GM19193 (cell line): Measurements from ENCODE around the gene ANO4.

ENCODE experiments used
- POLR2A ChIP-seq: IDR thresholded peaks from 4 replicates; pipeline ENCODE4 v1.6.1; 2011; ENCODE audit not compliant: insufficient read depth, insufficient read length; ENCODE audit errors: extremely low read depth

Gene ANO4

GRCh38 chr12:100896192-100896591 is 101.6 kb downstream of the ANO4 start:
- no peak for TF ChIP-seq POLR2A

- no peak for TF ChIP-seq POLR2A
These were observed 102.7 kb downstream of the ANO4 start for GRCh38 chr12:100897240-100897639.

GRCh38 chr12:100899301-100899700 is 104.7 kb downstream of the ANO4 start:
- TF ChIP-seq POLR2A, result no peak

- TF ChIP-seq POLR2A, result no peak
These were observed 106.2 kb downstream of the ANO4 start for GRCh38 chr12:100900808-100901207.

- no peak for TF ChIP-seq POLR2A
These were observed 106.7 kb downstream of the ANO4 start for GRCh38 chr12:100901266-100901665.

GRCh38 chr12:100904270-100904669 is 109.7 kb downstream of the ANO4 start:
- no peak for TF ChIP-seq POLR2A

GRCh38 chr12:100908501-100908900 is 113.9 kb downstream of the ANO4 start:
- no peak for TF ChIP-seq POLR2A

GRCh38 chr12:100913872-100914592 is 119.5 kb downstream of the ANO4 start:
- no peak for TF ChIP-seq POLR2A

- TF ChIP-seq POLR2A, result no peak
These were observed 124.5 kb downstream of the ANO4 start for GRCh38 chr12:100919116-100919515.

GRCh38 chr12:100920493-100920892 is 125.9 kb downstream of the ANO4 start:
- TF ChIP-seq POLR2A, result no peak

- no peak for TF ChIP-seq POLR2A
These were observed 132.2 kb downstream of the ANO4 start for GRCh38 chr12:100926669-100927248.

- TF ChIP-seq POLR2A, result no peak
These were observed 133.2 kb downstream of the ANO4 start for GRCh38 chr12:100927826-100928225.

GRCh38 chr12:100932571-100932970 is 138.0 kb downstream of the ANO4 start:
- TF ChIP-seq POLR2A, result no peak

GRCh38 chr12:100935929-100936328 is 141.4 kb downstream of the ANO4 start:
- TF ChIP-seq POLR2A, result no peak

- TF ChIP-seq POLR2A, result no peak
These were observed 142.1 kb downstream of the ANO4 start for GRCh38 chr12:100936661-100937060.

- no peak for TF ChIP-seq POLR2A
These were observed 145.9 kb downstream of the ANO4 start for GRCh38 chr12:100940503-100940902.

GRCh38 chr12:100942984-100943749 is 148.6 kb downstream of the ANO4 start:
- TF ChIP-seq POLR2A, result no peak

- no peak for TF ChIP-seq POLR2A
These were observed 157.2 kb downstream of the ANO4 start for GRCh38 chr12:100951756-100952155.
